Smooth muscle cell (in vitro differentiated cells): Measurements from ENCODE around the gene AGPS. TPM values are rescaled to one million over a fixed set of nuclear protein-coding genes. Genes with fewer than 3 reads are reported as not detected.

Experiments used
- DNase-seq: peaks from one replicate; lab custom pipeline; 2025; ENCODE audit not compliant: unreplicated experiment; lab: John Stamatoyannopoulos, UW
- H2AFZ ChIP-seq: fragments of 200-600 bp; sonication (generic); 2 replicates; pipeline ENCODE4 v1.6.0; 2016; ENCODE audit warnings: antibody characterized with exemption, low read depth, mild to moderate bottlenecking
- H3F3A ChIP-seq: fragments of 200-600 bp; sonication (generic); 2 replicates; pipeline ENCODE4 v1.6.0; 2017; ENCODE audit warnings: antibody characterized with exemption, low read depth
- H3K27ac ChIP-seq: fragments of 200-600 bp; sonication (generic); 2 replicates; pipeline ENCODE4 v1.5.1; 2016; ENCODE audit warnings: low read depth, mild to moderate bottlenecking
- H3K27me3 ChIP-seq: fragments of 200-600 bp; sonication (generic); 2 replicates; pipeline ENCODE4 v1.6.1; 2016; ENCODE audit warnings: low read depth, mild to moderate bottlenecking
- H3K36me3 ChIP-seq: fragments of 200-600 bp; sonication (generic); 2 replicates; pipeline ENCODE4 v1.5.1; 2016; ENCODE audit warnings: low read depth
- H3K4me1 ChIP-seq: fragments of 200-600 bp; sonication (generic); 2 replicates; pipeline ENCODE4 v1.5.1; 2016; ENCODE audit warnings: low read depth
- H3K4me2 ChIP-seq: fragments of 200-600 bp; sonication (generic); 2 replicates; pipeline ENCODE4 v1.6.0; 2016; ENCODE audit warnings: mild to moderate bottlenecking
- H3K4me3 ChIP-seq: fragments of 200-600 bp; sonication (generic); 2 replicates; pipeline ENCODE4 v1.5.1; 2016; ENCODE audit warnings: mild to moderate bottlenecking
- H3K79me2 ChIP-seq: fragments of 200-600 bp; sonication (generic); 2 replicates; pipeline ENCODE4 v1.6.0; 2016; ENCODE audit warnings: low read depth, mild to moderate bottlenecking
- H3K9ac ChIP-seq: fragments of 200-600 bp; sonication (generic); 2 replicates; pipeline ENCODE4 v1.6.0; 2016; ENCODE audit warnings: low read depth
- H3K9me3 ChIP-seq: fragments of 200-600 bp; sonication (generic); replicated peaks from 2 replicates; pipeline ENCODE4 v1.5.1; 2016; ENCODE audit warnings: low read depth
- H4K20me1 ChIP-seq: fragments of 200-600 bp; sonication (generic); 2 replicates; pipeline ENCODE4 v1.6.0; 2016; ENCODE audit warnings: low read depth
- CTCF ChIP-seq: fragments of 200-600 bp; sonication (generic); IDR thresholded peaks from 2 replicates; pipeline ENCODE4 v1.5.1; 2017; ENCODE audit warnings: borderline replicate concordance, mild to moderate bottlenecking, antibody characterized with exemption; ENCODE audit not compliant: insufficient read depth, poor library complexity, severe bottlenecking
- WGBS: methylation state at CpG from one replicate; pipeline ENCODE4 v1.1.7; 2016; ENCODE audit warnings: low lambda C conversion rate; 5-methylcytosine and 5-hydroxymethylcytosine counted together
- polyA plus RNA-seq: library from polyadenylated mRNA; unstranded; fragments of >200 nt; fragmentation: Nextera tagmentation; extraction: Ambion mirVana; gene quantifications from 2 replicates; pipeline ENCODE4 v1.2.1, GENCODE V29; 2016
- total RNA-seq: library from RNA; depleted of rRNA; stranded (reverse); fragments of >200 nt; gene quantifications from 2 replicates; pipeline ENCODE4 v1.2.3, GENCODE V29; 2014

AGPS gene
- total and polyA plus RNA-seq, 2 experiments from 2014 or later, result 19.5 to 41.4 TPM

GRCh38 chr2:177568893-177569292, 176.3 kb downstream of the AGPS start:
- Histone ChIP-seq H3K9me3 (no peaks in the 10 kb centered on the region), H2AFZ (no peak overlapping the region), H3K4me1 (peaks cover 5% of the 10 kb centered on the region), H3F3A (no peaks in the 10 kb centered on the region), H3K79me2 (no peaks in the 10 kb centered on the region), H3K36me3 (no peaks in the 10 kb centered on the region), H3K4me3 (no peak overlapping the region), H3K9ac (no peak overlapping the region), H4K20me1 (no peaks in the 10 kb centered on the region), H3K27ac (no peak overlapping the region), H3K27me3 (no peaks in the 10 kb centered on the region), H3K4me2 (no peak overlapping the region)
- WGBS, result 95% methylated on average over 5 of the region's 5 CpGs
- no peak for TF ChIP-seq CTCF
- DNase-seq, result no peak

GRCh38 chr2:177572236-177572671, 179.7 kb downstream of the AGPS start:
- peaks cover 5% of the 10 kb centered on the region for H3K4me1 ChIP-seq
- H3K27ac ChIP-seq, result no peak overlapping the region
- H2AFZ ChIP-seq, result no peak overlapping the region
- TF ChIP-seq CTCF, result no peak
- no peaks in the 10 kb centered on the region for H3F3A ChIP-seq
- H4K20me1 ChIP-seq, result no peaks in the 10 kb centered on the region
- H3K4me3 ChIP-seq, result no peak overlapping the region
- no peaks in the 10 kb centered on the region for H3K36me3 ChIP-seq
- no peak for DNase-seq
- H3K27me3 ChIP-seq, result no peaks in the 10 kb centered on the region
- WGBS, result 54% methylated on average over 2 of the region's 2 CpGs
- no peaks in the 10 kb centered on the region for H3K79me2 ChIP-seq
- no peak overlapping the region for H3K4me2 ChIP-seq
- no peaks in the 10 kb centered on the region for H3K9me3 ChIP-seq
- no peak overlapping the region for H3K9ac ChIP-seq

GRCh38 chr2:177573120-177573519, 180.5 kb downstream of the AGPS start:
- Histone ChIP-seq H3K4me1 (peaks cover 5% of the 10 kb centered on the region), H3K36me3 (no peaks in the 10 kb centered on the region), H3K79me2 (no peaks in the 10 kb centered on the region), H3K27ac (no peak overlapping the region), H3K9ac (no peak overlapping the region), H3F3A (no peaks in the 10 kb centered on the region), H3K9me3 (no peaks in the 10 kb centered on the region), H4K20me1 (no peaks in the 10 kb centered on the region), H3K4me3 (no peak overlapping the region), H2AFZ (no peak overlapping the region), H3K27me3 (no peaks in the 10 kb centered on the region), H3K4me2 (no peak overlapping the region)
- 72% methylated on average over 3 of the region's 3 CpGs for WGBS
- no peak for DNase-seq
- no peak for TF ChIP-seq CTCF

- Histone ChIP-seq H3K9ac (no peak overlapping the region), H3K27ac (no peak overlapping the region), H3K36me3 (no peaks in the 10 kb centered on the region), H3K4me3 (no peak overlapping the region), H3F3A (no peaks in the 10 kb centered on the region), H3K9me3 (no peaks in the 10 kb centered on the region), H2AFZ (no peak overlapping the region), H3K27me3 (no peaks in the 10 kb centered on the region), H3K79me2 (no peaks in the 10 kb centered on the region), H4K20me1 (no peaks in the 10 kb centered on the region), H3K4me2 (no peak overlapping the region), H3K4me1 (peaks cover 5% of the 10 kb centered on the region)
- DNase-seq, result no peak
- no peak for TF ChIP-seq CTCF
- 85% methylated on average over 7 of the region's 7 CpGs for WGBS
Measured at GRCh38 chr2:177574356-177574755, 181.8 kb downstream of the AGPS start.
